GM11168 (cell line): Measurements from ENCODE around the gene PRR35.

Experiments
- in situ Hi-C: fragments of 300-500 bp; cut with MboI; formaldehyde crosslinking; loops from one replicate; pipeline ENCODE4 v1.12.0; 2022; ENCODE audit warnings: low sequenced_read_pairs; ENCODE audit not compliant: unreplicated experiment

PRR35 gene

DNA sequence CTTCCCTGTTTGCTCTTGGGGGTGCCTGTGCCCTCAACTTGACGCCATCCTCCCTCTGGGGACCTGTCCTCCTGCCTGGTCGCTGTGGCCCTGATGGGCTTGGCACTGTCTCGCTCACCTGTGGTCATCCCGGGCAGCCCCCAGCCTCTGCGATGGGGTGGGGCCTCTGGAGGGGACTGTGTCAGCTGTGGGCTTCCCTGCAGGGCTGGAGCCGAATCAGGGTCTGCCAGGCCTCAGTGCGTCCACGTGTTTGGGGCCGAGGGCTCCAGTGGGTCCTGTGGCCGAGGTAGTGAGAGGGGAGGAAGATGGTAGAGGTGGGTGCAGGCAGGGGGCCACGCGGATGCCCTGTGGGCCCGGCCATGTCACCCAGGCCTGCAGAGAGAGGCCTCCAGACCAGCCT is 17.6 kb downstream of the PRR35 start:
- in situ Hi-C loops: no loop called here

GRCh38 chr16:578232-578869 is 18.2 kb downstream of the PRR35 start:
- in situ Hi-C loops: no loop called here

GRCh38 chr16:578870-579405 is 18.7 kb downstream of the PRR35 start:
- in situ Hi-C loops: no loop called here

- in situ Hi-C loops: no loop called here
These were observed 20.1 kb downstream of the PRR35 start for GRCh38 chr16:580141-580945.

GRCh38 chr16:580946-581498 is 20.8 kb downstream of the PRR35 start:
- in situ Hi-C loops: no loop called here

GRCh38 chr16:582218-582613 is 22.0 kb downstream of the PRR35 start:
- in situ Hi-C loops: no loop called here

DNA sequence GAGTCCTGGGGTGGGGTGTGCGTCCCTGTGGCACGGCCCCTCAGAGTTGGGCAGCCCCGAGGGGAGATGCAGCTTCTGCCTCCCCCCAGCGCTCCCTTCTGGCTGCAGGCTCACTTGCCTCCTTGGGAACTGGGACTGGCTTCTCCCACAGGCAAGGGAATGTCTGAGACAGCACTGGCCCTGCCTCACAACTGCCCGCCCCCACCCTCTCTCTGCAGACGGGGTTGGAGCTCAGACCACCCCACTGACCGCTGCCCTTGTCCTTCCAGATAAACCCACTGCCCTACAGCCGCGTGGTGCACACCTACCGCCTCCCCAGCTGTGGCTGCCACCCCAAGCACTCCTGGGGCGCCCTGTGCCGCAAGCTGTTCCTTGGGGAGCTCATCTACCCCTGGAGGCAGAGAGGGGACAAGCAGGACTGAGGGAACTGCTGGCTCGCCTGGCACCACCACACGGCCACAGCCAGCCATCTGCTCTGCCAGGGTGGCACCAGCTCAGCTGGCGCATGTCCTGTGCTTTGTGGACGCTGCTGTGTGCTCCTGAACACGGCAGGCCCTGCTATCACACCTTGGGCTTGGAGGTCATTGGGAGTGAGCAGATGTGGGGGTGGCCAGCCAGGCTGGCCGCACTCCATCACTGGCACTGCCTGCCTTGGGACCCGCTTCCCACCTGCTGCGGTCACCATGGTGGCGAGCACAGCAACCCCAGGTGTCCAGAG is 22.6 kb downstream of the PRR35 start:
- in situ Hi-C loops: no loop called here

- in situ Hi-C loops: no loop called here
These were observed 23.2 kb downstream of the PRR35 start for GRCh38 chr16:583470-583814.

GRCh38 chr16:583815-584591 is 23.8 kb downstream of the PRR35 start:
- in situ Hi-C loops: no loop called here

- in situ Hi-C loops: no loop called here
These were observed 25.2 kb downstream of the PRR35 start for GRCh38 chr16:585351-585750.

DNA sequence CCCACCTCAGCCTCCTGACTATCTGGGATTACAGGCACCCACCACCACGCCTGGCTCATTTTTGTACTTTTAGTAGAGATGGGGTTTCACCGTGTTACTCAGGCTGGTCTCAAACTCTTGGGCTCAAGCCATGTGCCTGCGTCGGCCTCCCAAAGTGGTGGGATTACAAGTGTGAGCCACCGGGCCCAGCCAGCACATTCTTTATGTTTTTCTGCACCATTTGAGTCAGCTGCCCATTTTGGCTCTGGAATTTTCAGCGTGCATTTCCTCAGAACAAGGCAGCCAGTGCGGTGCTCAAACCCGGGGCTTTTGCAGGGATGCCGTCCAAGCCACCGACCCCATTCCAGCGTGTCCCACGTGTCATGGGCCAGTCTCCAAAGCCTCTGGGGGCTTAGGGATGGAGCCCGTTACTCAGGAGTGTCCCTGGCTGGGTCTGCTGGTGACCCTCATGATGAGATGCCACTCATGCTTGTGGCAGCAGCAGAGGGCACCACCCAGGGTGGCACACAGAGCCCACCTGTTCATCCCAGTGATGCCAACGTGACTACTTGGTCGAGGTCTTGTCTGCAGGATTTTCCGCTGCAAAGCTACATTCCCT is 26.0 kb downstream of the PRR35 start:
- in situ Hi-C loops: no loop called here

DNA sequence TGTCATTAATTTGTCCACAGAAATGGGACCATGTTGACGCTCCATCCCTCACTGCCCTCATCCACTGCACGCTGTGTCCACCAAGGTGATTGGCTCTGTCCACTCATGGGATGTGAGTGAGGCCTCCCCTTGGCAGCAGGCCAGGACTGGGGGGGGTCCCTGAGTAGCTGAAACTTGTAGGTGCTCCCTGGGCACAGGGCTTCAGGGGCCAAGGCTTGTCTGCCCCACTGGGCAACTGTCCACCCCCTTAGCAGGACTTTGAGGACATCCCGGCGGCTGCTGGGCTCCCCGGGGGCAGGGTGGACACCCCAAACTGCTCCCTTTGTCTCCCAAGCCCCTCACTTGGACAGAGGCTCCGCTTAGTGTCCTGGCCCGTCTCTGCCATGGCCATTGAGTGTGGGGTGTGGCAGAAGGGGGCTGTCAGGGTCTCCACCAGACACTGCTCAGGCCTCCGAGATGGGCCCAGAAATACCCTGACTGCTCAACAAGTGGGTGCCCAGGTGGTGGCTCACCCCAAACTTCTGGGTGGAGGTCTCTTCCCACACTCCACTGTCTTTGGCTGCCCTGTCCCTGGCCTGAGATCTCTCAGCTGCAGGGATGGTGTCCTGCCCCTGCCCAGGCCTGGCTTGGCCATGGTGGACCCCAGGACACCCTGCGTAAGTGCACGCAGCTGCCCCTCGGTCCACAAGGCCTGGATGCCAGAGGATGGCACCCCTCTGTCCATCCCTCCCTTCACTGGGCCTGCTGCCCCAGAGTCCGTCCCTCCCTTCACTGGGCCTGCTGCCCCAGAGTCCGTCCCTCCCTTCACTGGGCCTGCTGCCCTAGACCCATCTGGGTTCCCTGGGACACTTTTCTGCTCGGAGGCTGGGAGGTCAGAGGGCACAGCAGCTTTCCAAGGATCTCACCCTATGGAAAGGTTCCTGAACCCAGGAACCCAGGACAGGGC is 26.7 kb downstream of the PRR35 start:
- in situ Hi-C loops: no loop called here

- in situ Hi-C loops: no loop called here
These were observed 28.4 kb downstream of the PRR35 start for GRCh38 chr16:588639-588888.

DNA sequence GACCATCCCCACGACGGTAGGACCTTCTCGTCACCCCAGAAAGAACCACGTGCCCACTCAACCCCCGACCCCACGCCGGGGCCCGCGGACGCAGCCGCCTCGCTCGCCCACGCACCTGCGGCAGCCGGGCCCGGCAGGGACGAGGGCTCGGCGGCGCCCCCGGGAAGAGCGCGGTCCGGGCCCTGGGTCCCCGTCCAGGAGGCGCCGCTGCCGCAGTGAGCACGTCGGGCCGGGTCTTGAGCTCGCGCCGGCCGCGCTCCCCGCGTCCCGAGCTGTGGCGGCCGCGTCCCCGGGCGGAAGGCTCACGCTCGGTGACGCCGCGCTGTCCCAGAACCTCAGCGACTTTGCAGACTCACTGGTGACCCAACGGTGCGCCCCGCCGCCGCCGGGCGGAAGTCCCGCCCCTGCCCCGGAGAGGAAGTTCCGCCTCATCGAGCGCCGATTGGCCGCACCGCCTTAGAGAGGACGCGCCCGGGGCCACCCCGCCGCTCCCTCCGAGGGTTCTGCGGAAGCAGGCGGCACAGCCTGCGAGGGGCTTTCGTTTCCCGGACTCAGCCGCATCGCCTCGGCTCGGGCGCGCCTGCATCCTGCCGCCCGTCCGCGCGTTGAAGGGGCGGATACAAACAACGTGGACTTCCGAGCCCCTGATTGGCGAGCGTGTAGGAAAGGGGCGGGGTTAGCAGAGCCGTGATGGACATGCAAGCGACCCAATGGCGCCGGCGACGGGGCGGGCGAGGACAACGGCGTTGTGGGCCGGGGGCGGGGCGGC is 28.9 kb downstream of the PRR35 start:
- in situ Hi-C loops: no loop called here

GRCh38 chr16:589658-590187 is 29.5 kb downstream of the PRR35 start, which contains the start of gene RAB40C:
RAB40C (plus strand) TSS chr16:590066; CDS start chr16:590292, 226 bp downstream.
- in situ Hi-C loops: no loop called here

- in situ Hi-C loops: no loop called here
These were observed 30.1 kb downstream of the PRR35 start for GRCh38 chr16:590188-590814.

DNA sequence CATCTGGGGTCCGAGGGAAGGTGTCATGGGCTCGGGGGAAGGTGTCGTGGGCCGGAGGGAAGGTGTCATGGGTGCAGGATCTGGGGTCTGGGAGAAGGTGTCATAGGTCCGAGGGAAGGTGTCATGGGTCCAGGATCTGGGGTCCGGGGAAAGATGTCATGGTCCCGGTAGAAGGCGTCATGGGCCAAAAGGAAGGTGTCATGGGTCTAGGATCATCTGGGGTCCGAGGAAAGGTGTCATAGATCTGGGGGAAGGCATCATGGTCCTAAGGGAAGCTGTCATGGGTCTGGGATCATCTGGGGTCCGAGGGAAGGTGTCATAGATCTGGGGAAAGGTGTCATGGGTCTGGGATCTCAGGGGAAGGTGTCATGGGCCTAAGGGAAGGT is 30.6 kb downstream of the PRR35 start:
- in situ Hi-C loops: no loop called here
